ENCODE measurements around the gene IRGQ.
A peak's percentile ranks its signal among the peaks of the same experiment; 100 is the strongest.

Gene IRGQ

GRCh38 chr19:43618921-43619261 is 23.0 kb upstream of the IRGQ start (continued):
- TF ChIP-seq ZIC2 (tag by site-specific recombination; IDR thresholded peaks at IDR 0.05) (peak; percentile 64), ZNF274 (IDR thresholded peaks at IDR 0.05; ENCODE audit: low read length) (no peak), ZNF274 (tag by site-specific recombination; IDR thresholded peaks at IDR 0.05; ENCODE audit: borderline replicate concordance) (no peak), ZNF146 (tag by site-specific recombination; IDR thresholded peaks at IDR 0.05) (no peak), ZNF837 (tag by site-specific recombination; IDR thresholded peaks at IDR 0.05) (no peak; the same call in 1 of the 2 replicates), ZNF654 (tag by site-specific recombination; IDR thresholded peaks at IDR 0.05; ENCODE audit: low read depth) (no peak), ZNF2 (tag by site-specific recombination; IDR thresholded peaks at IDR 0.05) (peak; percentile 92; the same call in 1 of the 2 replicates), ZSCAN23 (tag by site-specific recombination; IDR thresholded peaks at IDR 0.05) (no peak), KLF9 (tag by site-specific recombination; IDR thresholded peaks at IDR 0.05; ENCODE audit: low read depth) (no peak), ZNF114 (tag by site-specific recombination; IDR thresholded peaks at IDR 0.05) (no peak), KLF10 (tag by site-specific recombination; IDR thresholded peaks at IDR 0.05) (no peak), GLIS1 (tag by site-specific recombination; IDR thresholded peaks at IDR 0.05) (no peak), ZNF416 (tag by site-specific recombination; IDR thresholded peaks at IDR 0.05) (no peak), ZFP3 (tag by site-specific recombination; IDR thresholded peaks at IDR 0.05; ENCODE audit: low read depth) (0 out of 2 replicates have a peak, but pooled peaks have one; percentile 22), ZNF202 (tag by site-specific recombination; IDR thresholded peaks at IDR 0.05; ENCODE audit: borderline replicate concordance) (no peak), ZNF658 (tag by site-specific recombination; IDR thresholded peaks at IDR 0.05) (no peak), KLF17 (tag by site-specific recombination; IDR thresholded peaks at IDR 0.05) (no peak; the same call in 1 of the 2 replicates), ZNF777 (tag by site-specific recombination; IDR thresholded peaks at IDR 0.05; ENCODE audit: borderline replicate concordance) (no peak)
- TF ChIP-seq, protein P1, sequence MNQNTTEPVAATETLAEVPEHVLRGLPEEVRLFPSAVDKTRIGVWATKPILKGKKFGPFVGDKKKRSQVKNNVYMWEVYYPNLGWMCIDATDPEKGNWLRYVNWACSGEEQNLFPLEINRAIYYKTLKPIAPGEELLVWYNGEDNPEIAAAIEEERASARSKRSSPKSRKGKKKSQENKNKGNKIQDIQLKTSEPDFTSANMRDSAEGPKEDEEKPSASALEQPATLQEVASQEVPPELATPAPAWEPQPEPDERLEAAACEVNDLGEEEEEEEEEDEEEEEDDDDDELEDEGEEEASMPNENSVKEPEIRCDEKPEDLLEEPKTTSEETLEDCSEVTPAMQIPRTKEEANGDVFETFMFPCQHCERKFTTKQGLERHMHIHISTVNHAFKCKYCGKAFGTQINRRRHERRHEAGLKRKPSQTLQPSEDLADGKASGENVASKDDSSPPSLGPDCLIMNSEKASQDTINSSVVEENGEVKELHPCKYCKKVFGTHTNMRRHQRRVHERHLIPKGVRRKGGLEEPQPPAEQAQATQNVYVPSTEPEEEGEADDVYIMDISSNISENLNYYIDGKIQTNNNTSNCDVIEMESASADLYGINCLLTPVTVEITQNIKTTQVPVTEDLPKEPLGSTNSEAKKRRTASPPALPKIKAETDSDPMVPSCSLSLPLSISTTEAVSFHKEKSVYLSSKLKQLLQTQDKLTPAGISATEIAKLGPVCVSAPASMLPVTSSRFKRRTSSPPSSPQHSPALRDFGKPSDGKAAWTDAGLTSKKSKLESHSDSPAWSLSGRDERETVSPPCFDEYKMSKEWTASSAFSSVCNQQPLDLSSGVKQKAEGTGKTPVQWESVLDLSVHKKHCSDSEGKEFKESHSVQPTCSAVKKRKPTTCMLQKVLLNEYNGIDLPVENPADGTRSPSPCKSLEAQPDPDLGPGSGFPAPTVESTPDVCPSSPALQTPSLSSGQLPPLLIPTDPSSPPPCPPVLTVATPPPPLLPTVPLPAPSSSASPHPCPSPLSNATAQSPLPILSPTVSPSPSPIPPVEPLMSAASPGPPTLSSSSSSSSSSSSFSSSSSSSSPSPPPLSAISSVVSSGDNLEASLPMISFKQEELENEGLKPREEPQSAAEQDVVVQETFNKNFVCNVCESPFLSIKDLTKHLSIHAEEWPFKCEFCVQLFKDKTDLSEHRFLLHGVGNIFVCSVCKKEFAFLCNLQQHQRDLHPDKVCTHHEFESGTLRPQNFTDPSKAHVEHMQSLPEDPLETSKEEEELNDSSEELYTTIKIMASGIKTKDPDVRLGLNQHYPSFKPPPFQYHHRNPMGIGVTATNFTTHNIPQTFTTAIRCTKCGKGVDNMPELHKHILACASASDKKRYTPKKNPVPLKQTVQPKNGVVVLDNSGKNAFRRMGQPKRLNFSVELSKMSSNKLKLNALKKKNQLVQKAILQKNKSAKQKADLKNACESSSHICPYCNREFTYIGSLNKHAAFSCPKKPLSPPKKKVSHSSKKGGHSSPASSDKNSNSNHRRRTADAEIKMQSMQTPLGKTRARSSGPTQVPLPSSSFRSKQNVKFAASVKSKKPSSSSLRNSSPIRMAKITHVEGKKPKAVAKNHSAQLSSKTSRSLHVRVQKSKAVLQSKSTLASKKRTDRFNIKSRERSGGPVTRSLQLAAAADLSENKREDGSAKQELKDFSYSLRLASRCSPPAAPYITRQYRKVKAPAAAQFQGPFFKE (tag by site-specific recombination; IDR thresholded peaks at IDR 0.05; ENCODE audit: borderline replicate concordance) = no peak
- TF ChIP-seq, protein P2, sequence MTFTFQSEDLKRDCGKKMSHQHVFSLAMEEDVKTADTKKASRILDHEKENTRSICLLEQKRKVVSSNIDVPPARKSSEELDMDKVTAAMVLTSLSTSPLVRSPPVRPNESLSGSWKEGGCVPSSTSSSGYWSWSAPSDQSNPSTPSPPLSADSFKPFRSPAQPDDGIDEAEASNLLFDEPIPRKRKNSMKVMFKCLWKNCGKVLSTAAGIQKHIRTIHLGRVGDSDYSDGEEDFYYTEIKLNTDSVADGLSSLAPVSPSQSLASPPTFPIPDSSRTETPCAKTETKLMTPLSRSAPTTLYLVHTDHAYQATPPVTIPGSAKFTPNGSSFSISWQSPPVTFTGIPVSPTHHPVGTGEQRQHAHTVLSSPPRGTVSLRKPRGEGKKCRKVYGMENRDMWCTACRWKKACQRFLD (tag by site-specific recombination; IDR thresholded peaks at IDR 0.05) = no peak

- CTCF ChIA-PET = interaction anchor here (0.6 to 1.6 kb wide), 2 partner anchors 22 to 101 kb away, joined by 3 to 8 read pairs; no protein-coding TSS in a partner anchor
- Histone ChIP-seq H3K4me3 (ENCODE audit: low read depth, low read length) (no peak overlapping the region), H3K27ac (ENCODE audit: extremely low read depth, low read depth, low read length) (no peak overlapping the region), H3K4me1 (ENCODE audit: control insufficient read depth, insufficient read depth, low read length) (peaks cover 21% of the 10 kb centered on the region), H3K9me3 (ENCODE audit: control insufficient read depth, insufficient read depth, low read depth, low read length) (no peaks in the 10 kb centered on the region; the same call in 1 of the 2 replicates), H3K36me3 (ENCODE audit: control insufficient read depth in 2 of 2, insufficient read depth in 1 of 2, low read length in 2 of 2) (peaks cover 23 to 35% of the 10 kb centered on the region in 2 experiments)
- POLR2A ChIA-PET = interaction anchor here (0.6 to 2.3 kb wide), 7 partner anchors 12 to 495 kb away, joined by 3 to 9 read pairs (median 4); partner anchors contain the start of genes IRGQ and ZNF576
- TF ChIP-seq ZNF555 (tag by site-specific recombination; conservative IDR thresholded peaks at IDR 0.05) (no peak), ZNF140 (tag by site-specific recombination; IDR thresholded peaks at IDR 0.05) (no peak), ZBTB26 (tag by site-specific recombination; optimal IDR thresholded peaks at IDR 0.05) (peak; percentile 15), ZFP3 (tag by site-specific recombination; IDR thresholded peaks at IDR 0.05; ENCODE audit: low read depth) (peak; percentile 82)
- TF ChIP-seq, protein P3, sequence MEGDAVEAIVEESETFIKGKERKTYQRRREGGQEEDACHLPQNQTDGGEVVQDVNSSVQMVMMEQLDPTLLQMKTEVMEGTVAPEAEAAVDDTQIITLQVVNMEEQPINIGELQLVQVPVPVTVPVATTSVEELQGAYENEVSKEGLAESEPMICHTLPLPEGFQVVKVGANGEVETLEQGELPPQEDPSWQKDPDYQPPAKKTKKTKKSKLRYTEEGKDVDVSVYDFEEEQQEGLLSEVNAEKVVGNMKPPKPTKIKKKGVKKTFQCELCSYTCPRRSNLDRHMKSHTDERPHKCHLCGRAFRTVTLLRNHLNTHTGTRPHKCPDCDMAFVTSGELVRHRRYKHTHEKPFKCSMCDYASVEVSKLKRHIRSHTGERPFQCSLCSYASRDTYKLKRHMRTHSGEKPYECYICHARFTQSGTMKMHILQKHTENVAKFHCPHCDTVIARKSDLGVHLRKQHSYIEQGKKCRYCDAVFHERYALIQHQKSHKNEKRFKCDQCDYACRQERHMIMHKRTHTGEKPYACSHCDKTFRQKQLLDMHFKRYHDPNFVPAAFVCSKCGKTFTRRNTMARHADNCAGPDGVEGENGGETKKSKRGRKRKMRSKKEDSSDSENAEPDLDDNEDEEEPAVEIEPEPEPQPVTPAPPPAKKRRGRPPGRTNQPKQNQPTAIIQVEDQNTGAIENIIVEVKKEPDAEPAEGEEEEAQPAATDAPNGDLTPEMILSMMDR (tag by site-specific recombination; IDR thresholded peaks at IDR 0.05) = no peak
- TF ChIP-seq, protein P4, sequence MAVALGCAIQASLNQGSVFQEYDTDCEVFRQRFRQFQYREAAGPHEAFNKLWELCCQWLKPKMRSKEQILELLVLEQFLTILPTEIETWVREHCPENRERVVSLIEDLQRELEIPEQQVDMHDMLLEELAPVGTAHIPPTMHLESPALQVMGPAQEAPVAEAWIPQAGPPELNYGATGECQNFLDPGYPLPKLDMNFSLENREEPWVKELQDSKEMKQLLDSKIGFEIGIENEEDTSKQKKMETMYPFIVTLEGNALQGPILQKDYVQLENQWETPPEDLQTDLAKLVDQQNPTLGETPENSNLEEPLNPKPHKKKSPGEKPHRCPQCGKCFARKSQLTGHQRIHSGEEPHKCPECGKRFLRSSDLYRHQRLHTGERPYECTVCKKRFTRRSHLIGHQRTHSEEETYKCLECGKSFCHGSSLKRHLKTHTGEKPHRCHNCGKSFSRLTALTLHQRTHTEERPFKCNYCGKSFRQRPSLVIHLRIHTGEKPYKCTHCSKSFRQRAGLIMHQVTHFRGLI (tag by site-specific recombination; IDR thresholded peaks at IDR 0.05) = no peak
These were observed 21.0 kb upstream of the IRGQ start for GRCh38 chr19:43616954-43617353.
